Fibroblast of the conjunctiva (primary cell): ENCODE measurements around the gene ATP6V1A.

Experiments
- DNase-seq: peaks from one replicate; pipeline ENCODE4 v3.0.0-alpha.2; 2010; ENCODE audit warnings: low read depth

The ATP6V1A gene

DNA sequence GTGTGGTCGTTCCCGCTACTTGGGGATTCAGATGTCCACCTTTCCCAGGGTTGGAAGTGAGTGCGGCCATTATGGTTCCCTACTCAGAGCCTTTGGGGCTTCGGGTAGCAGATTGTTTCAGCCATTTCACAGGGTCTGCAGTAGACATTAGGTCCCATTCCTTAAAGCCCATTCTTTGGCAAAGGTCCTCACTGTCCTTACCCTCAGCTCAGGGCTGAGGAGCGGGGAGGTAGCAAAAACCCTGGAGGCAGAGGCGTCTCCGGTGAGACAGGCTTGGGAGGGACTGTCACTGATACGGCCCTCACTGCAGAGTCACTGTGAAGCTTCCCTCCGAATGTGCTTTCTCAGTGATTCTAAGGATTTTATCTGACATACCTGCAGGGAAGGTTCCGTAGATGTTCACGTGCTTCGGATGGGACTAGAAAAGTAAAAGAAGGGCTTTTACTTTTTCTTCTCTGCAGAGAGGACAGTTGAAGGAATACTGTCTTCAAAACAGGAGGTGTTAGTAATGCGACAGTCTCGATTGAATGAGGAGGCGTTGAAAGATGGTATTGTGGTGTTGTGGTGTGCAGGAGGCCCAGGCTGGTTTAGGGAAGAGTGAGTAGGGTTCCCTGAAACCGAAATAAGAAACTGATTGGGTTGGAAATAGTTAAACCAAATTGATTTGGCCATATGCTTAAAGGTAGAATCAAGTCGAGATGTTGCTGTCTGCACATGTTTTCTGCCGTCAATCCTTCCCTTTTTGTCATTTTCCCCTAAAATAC is 630 bp downstream of the ATP6V1A start:
- DNase-seq: no peak

DNA sequence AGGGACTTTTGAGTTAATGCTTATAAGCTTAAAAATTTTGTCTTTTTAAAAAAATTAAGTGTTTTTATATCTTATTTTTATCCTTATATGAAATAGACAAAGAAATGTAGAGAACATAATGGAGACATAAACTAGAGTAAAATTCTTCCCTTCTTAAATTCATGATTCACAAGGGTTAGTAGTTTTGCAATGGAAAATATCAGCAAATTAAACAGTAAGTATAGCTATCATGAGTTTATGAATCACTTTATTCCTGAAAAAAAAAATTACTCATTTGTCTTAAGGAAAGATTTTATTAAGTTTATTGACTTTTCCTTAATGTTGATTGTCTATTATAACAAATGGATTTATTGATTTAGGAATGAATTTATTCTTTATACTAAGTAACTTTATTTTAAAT is 4.3 kb downstream of the ATP6V1A start:
- no peak for DNase-seq

DNA sequence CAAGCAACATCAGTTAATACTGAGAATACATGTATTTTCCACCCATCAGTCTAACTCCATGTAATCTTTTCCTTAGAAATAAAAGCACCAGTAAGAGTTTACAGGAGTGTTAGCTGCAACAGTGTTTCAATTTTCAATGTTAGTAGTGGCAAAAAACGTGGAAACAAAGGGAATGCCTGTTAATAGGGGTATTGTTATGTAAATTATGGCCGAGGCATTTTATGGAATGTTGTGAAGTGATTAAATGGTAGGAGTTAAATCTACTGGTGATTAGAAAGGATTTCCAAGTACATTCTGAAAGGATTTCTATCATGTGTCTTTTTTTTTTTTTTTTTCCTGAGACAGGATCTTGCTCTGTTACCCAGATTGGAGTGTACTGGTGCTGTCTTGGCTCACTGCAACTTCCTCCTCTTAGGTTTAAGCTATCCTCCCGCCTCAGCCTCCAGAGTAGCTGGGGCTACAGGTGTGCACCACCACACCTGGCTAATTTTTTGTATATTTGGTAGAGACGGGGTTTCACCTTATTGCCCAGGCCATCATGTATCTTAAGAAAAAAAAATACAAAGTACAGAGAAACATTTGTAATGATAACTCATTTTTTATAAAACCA is 6.6 kb downstream of the ATP6V1A start:
- no peak for DNase-seq

DNA sequence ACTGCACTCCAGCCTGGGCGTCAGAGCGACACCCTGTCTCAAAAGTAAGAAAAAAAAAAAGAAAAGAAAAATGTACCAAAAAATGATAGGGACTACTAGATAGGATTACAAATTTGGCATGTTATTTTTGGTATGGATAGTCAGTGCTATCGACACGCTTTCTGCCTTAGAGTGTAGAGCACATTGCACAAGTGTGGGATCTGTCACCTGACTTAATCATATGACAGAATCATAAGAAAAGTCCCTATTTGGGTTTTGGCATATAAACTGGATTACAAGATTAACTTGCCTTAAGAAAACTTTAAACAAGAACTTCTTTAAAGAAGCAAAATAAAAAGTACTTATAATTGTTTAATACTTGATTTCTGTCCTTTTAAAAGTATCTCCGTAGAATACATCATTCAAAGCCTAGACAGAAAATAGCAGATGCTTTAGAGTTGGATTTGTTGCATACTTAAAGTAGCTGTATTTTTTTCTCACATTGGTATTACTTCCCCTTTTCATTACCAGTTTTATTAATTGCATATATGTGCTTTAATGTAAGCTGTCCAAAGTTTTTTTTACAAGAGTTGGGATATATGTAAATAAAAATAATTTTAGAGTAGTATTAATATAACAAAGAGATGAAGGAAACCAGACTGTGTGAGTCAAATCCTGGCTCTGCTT is 7.8 kb downstream of the ATP6V1A start:
- no peak for DNase-seq

DNA sequence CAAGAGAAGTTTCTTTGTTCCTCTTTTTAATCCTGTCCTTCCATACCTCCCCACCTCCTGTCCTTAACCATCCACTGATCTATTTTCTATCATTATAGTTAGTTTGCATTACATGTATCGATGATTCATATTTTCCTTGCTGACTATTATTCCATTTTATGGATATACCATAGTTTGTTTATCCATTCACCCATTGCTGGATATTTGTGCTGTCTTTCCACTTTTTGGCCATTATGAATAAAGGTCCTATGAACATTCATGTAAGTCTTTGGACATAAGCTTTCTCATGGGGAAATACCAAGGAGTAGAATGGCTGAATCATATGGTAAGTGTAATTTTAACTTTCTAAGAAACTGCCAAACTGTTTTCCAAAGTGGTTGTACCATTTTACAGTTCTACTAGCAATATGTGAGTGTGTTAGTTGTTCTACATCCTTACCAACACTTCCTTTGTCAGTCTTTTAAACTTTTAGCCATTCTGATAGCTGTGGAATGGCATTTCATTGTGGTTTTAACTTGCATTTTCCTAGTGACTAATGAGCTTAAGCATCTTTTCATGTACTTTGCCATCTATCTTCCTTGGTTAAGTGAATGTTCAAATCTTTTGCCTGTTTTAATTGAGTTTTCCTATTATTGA is 11.7 kb downstream of the ATP6V1A start:
- no peak for DNase-seq

DNA sequence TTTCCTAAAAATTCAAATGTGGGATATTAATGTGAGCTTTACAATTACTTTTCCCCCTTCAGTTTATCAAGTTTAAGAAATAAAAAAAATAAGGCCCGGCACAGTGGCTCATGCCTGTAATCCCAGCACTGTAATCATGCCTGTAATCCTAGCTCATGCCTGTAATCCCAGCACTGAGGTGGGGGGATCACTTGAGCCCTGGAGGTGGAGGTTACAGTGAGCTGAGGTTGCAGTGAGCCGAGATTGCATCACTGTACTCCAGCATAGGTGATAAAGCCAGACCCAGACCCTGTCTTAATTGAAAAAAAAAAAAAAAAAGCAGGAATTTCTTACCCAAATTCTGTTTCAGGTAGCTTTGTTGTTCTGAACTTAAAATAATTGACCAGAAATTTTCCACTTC is 17.9 kb downstream of the ATP6V1A start:
- DNase-seq: no peak

DNA sequence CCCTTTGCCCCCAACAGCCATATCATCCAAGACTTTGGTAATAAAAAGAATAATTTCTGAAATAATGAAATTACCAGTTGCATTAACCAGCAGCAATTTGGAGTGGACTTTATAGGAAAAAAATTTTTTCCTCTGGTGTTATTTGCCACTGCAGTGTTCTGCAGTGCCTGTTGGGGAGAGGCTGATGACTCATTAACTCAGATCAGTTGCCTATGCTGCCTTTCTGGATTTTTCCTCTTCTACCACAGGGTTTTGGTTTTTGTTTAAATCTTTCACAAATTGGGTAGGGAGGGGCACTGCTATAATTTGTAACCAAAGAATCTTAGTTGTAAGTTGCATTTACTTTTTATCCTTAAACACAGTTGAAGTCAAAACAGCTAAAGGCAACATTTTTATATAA is 22.7 kb downstream of the ATP6V1A start:
- DNase-seq: no peak

DNA sequence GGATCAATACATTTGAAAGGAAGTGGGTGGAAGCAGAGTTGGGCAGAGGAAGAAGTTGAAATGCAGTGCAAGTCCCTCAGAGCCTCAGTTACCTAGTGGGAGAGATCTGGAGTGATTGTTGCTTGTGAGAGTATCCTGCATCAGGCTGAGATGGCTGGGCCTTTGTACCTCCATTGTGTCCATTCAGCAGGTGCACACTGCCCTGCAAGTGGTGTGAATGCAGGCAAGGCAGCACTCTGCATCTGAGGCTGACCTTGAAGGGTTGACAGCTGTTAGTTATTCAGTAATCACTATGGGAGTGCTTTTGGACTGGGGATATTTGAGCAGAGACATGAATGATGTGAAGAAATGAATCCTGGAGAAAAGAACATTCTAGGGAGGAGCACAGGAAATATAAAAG is 25.2 kb downstream of the ATP6V1A start:
- no peak for DNase-seq

DNA sequence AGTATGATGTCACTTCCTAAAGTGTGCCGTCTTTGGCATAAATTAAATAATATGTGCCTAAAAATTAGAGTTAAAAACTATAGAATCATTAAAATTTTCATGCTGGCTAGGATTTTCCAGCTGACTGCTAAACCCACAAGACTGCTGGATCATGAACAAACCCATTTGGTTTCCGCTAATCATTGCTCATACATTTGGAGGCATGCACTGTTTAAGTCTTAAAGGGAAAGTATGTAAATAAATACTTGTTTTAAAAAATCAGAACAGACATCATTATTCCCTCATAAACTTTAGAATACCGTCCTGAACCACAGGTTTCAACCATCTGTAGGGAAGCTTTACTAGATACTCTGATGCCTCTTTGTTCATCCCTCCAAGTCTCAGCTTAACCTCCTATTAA is 26.5 kb downstream of the ATP6V1A start:
- DNase-seq: peak; percentile 5

DNA sequence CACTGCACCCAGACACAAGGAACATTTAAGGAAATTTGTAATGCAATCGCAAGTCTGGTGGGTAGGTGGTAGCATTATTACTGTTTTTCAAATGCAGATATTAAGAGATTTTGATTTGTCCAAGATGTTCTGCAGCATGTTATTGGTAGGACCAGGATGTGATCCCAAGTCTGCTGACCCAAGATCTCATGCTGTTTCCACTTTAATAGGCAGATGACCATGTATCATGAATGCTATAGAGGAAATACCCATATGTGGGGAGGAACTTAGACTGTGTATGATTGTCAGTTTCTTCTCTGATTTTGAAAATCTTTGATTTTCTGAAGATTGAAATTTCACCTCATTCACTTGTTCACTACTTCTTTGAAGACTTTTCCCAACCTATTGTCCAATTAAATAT is 28.7 kb downstream of the ATP6V1A start:
- no peak for DNase-seq

DNA sequence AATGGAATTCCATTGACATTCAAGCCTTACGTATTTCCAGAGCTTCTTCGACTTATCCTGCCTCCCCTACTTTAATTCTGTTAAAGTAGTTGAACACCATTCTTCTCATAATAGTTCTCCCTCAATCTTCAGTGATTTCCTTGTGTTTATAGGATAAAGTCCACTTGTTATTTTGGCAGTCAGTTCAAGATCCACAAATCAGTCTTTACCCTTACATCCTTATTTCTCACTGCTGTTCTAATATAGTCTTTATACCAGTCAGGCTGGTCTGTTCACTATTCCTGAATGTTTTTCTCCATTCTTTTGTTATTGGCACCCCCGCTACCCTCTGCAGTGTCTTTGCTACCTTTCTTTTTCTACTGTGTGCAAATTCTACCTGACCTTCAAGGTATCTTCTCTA is 29.7 kb downstream of the ATP6V1A start:
- DNase-seq: no peak

DNA sequence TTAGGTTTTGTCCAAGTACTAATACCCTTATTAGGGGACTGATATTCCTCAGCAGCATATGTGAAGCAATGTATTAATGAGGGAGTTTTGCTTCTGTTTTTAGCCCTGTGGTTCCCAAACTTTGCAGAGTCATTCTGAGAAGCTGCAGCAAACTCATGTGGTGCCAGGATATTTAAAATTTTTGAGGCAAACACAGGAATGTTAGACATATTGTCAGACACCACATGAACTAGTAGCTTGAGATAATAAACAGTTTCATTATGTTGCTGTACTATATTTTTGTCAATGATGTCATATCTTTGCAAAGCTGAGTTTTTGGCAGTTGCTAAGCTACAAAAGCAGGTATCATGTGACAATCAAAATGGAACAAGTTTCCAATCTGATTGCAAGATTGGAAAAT is 36.6 kb downstream of the ATP6V1A start:
- DNase-seq: peak; percentile 82

DNA sequence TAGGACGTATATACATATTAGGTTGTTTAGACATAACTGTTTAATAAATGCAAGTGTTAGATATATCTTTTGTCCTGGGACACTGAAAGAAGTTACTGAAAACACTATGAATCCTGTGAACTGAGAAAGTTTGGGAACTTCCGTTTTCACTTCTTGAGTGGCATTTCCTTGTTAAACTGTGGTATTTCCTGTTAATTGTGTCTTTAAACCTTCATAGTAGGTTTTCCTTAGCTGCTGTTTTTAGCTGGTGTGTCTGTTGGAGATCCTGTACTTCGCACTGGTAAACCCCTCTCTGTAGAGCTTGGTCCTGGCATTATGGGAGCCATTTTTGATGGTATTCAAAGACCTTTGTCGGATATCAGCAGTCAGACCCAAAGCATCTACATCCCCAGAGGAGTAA is 37.1 kb downstream of the ATP6V1A start:
- DNase-seq: no peak

DNA sequence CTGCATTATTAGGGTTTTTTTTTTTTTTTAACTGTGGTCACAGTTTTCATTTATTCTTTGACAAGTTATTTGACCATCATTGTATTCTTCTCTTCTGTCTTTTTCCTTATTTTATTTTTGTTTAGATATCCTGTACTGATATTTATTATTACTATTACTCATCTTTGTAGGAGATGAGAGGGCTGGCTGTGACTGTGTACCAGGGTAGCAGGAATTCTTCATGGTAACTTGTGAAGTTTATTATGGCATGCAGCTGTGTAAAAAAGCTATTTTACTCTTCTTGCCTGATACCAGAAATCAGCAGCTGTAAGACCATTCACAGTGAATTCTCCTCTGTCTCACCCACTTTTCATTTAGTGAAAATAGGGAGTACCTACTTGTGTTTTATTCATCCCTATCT is 44.5 kb downstream of the ATP6V1A start:
- DNase-seq: no peak

DNA sequence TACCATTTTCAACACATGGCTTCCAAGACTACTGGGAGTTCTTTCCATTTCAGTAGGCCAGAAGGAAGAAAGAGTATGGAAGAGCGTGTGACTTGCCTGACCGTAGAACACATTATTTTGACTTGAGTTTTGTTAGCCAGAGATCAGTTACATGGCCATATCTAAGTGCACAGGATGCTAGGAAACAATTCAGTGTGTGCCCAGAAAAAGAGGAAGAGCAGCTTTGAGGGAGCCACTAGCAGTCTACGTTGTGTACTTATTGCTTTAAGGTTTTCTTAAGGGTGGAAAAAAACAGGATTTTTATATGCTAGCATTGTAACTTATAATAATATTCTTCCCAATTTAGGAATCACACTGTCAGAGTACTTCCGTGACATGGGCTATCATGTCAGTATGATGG is 47.7 kb downstream of the ATP6V1A start:
- no peak for DNase-seq

DNA sequence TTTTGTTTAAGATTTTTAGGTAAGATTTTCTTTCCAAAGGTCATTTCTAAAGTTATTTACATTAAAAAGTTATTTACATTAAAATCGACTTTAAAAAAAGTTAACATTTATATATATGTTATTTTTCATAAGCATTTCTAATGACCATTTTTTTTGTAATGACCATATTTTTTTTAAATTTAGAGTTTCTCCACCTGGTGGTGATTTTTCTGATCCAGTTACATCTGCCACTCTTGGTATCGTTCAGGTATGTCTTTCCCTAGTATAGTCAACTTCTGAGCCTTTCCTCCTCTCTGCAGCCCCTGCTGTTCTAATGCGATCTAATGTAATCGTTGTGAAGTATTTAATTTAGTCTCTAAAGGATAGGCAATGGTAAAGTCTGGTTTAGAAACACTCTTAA is 48.9 kb downstream of the ATP6V1A start:
- DNase-seq: no peak

DNA sequence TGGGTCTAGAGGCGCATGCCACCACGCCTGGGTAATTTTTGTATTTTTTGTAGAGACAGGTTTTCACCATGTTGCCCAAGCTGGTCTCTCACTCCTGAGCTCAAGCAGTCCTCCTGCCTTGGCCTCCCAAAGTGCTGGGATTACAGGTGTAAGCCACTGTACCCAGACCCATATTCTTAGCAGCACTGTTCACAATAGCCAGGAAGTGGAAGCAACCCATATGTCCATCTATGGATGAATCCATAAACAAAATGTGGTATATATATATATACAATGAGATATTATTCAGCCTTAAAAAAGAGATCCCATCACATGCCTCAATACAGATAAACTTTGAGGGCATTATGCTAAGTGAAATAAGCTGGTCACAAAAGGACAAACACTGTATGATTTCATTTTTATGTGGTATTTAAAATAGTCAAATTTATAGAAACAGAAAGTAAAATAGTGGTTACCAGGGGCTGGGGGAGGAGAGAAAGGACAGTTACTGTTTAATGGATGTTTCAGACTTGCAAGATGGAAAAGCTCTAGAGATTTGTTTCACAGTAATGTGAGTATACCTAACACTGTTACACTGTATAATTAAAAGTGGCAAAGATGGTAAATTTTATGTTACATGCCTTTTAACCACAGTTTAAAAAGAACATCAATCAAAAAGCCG is 56.1 kb downstream of the ATP6V1A start:
- DNase-seq: no peak

DNA sequence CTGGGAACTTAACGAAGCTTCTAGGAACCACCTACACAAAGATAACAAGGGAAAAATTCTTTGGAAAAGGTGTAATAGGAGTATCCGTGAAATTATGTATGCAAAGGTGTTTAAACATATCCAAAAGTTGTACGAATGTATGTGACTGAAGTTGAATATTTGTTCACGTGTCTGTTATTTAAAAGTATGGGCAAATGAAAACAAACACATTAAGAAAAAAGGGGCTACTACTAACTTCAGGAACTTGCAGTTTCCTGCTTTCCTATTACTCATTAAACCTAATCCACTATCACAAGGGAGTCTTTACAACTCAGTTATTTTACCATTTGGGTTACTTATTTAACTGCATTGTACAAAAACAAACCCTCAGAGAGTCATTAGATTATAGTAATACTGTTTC is 57.8 kb downstream of the ATP6V1A start:
- no peak for DNase-seq

DNA sequence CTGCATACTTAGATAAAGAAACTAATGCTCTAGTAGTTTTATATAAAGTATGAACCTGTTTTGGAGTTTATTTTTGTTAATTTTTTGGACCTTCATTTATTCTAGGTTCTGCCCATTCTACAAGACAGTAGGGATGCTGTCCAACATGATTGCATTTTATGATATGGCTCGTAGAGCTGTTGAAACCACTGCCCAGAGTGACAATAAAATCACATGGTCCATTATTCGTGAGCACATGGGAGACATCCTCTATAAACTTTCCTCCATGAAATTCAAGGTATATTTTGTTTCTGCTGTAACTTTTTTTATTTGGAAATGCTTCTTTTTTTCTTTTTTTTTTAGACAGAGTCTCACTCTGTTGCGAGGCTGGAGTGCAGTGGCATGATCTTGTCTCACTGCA is 58.4 kb downstream of the ATP6V1A start:
- DNase-seq: no peak

DNA sequence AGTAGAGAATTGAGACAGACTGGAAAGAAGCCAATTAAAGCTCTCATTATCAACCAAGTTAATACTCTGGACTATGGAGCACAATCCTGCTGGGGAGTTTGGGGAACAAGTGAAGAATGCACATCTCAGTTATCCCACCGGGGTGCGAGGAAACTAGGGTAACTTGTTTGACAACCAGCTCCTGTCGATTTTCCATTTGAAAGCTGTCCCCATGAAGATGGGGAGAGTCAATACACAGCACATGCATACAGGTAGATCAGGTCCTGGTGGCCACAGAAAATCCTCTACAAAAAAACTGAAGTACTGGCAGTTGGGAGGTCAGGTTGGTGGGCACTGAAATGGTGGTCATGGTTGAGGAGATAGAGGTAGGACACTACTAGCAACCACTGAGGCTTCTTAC is 66.0 kb downstream of the ATP6V1A start:
- no peak for DNase-seq

DNA sequence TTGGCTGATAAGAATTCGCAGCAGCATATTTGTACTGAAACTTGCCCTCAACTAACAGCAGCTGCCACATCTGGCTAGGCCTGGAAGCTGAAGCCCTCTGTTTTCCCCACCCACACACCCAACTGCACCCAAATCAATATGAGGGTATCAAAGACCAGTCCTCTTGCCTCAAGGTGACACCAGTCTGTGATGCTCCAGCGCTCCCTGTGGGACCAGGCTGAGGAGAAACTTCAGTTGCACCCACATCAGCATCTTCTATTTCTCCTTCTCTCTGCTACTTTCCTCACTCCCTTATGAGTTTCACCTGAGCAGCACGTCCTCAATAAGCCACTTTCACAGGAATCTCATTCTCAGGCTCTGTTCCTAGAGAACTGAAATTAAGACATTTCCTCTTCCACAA is 73.0 kb downstream of the ATP6V1A start:
- no peak for DNase-seq

DNA sequence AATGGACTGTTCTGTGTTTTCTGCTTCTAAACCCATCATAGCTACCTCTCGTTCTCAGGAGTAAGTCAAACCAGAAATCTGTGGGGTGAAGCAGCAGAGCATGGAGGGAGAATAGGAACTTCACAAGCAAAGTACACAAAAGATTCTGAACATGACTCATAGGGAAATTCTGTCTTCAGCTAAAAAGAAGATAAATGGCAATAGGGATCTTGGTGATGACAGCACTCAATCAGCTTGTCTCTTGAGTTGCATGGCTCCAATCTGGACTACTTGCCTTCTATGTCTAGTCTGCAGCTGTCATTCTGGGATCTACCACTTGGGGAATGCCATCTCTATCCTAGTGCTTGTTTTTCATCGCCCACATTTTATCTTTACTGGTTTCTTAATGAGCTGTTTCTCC is 78.3 kb downstream of the ATP6V1A start:
- DNase-seq: no peak

DNA sequence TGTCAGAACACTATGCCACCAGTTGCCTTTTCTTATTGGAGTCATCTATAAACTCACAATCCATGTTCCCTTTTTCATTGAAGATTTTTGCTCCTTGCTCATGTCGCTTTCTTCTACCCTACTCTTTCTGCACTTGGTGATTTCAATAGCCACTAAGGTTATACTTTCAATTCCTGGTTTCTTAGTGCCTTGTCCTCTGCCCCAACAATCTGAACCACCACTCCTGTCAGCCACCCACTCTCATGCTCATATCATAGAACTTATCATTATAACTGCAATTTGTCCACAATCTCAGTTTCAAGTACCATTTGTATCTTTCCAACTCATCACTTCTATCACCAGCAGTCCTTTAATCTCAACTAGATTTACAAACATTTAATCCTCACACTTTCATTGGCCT is 81.8 kb downstream of the ATP6V1A start:
- no peak for DNase-seq
